H9 (cell line): ENCODE measurements around the gene C20orf144. TPM values are rescaled to one million over a fixed set of nuclear protein-coding genes. Genes with fewer than 3 reads are reported as not detected.

ENCODE experiments used
- DNase-seq: peaks from one replicate; pipeline ENCODE4 v3.0.0-alpha.2; 2017
- H2AFZ ChIP-seq: one replicate; pipeline ENCODE4 v1.6.1; 2013; ENCODE audit warnings: mild to moderate bottlenecking, low read length, control low read depth, moderate library complexity
- H2AK5ac ChIP-seq: 2 replicates; pipeline ENCODE4 v1.6.1; 2013; ENCODE audit warnings: low read length, control low read depth, mixed read lengths; ENCODE audit not compliant: insufficient read length
- H2BK120ac ChIP-seq: one replicate; pipeline ENCODE4 v1.6.1; 2013; ENCODE audit warnings: low read depth, mild to moderate bottlenecking, low read length, control low read depth, inconsistent platforms; ENCODE audit not compliant: poor library complexity, severe bottlenecking
- H2BK12ac ChIP-seq: 2 replicates; pipeline ENCODE4 v1.6.1; 2013; ENCODE audit warnings: low read length, control low read depth, mixed read lengths, low read depth; ENCODE audit not compliant: insufficient read length
- H2BK15ac ChIP-seq: 2 replicates; pipeline ENCODE4 v1.6.1; 2013; ENCODE audit warnings: low read depth, low read length, control low read depth
- H2BK20ac ChIP-seq: one replicate; pipeline ENCODE4 v1.6.1; 2013; ENCODE audit warnings: low read depth, mild to moderate bottlenecking, low read length, control low read depth, inconsistent platforms; ENCODE audit not compliant: poor library complexity, severe bottlenecking
- H2BK5ac ChIP-seq: 2 replicates; pipeline ENCODE4 v1.6.1; 2013; ENCODE audit warnings: low read length, control low read depth, mixed read lengths; ENCODE audit not compliant: insufficient read length
- H3K14ac ChIP-seq: 2 replicates; pipeline ENCODE4 v1.6.1; 2013; ENCODE audit warnings: low read length, control low read depth; ENCODE audit not compliant: insufficient read depth
- H3K18ac ChIP-seq: 2 replicates; pipeline ENCODE4 v1.6.1; 2013; ENCODE audit warnings: low read depth, mild to moderate bottlenecking, mixed read lengths, low read length, control low read depth; ENCODE audit not compliant: insufficient read length
- H3K23ac ChIP-seq: 2 replicates; pipeline ENCODE4 v1.6.1; 2013; ENCODE audit warnings: low read length, control low read depth, mixed read lengths, low read depth; ENCODE audit not compliant: insufficient read length
- H3K23me2 ChIP-seq: 2 replicates; pipeline ENCODE4 v1.6.1; 2013; ENCODE audit warnings: low read depth, mild to moderate bottlenecking, mixed read lengths, low read length, control low read depth; ENCODE audit not compliant: insufficient read length, poor library complexity, severe bottlenecking
- H3K27ac ChIP-seq: 2 replicates; pipeline ENCODE4 v1.5.1; 2013; ENCODE audit warnings: low read length, control low read depth, mixed read lengths, low read depth; ENCODE audit not compliant: insufficient read length
- H3K27me3 ChIP-seq: 2 replicates; pipeline ENCODE4 v1.6.1; 2013; ENCODE audit warnings: low read length, control low read depth, inconsistent platforms; ENCODE audit not compliant: insufficient read depth
- H3K4ac ChIP-seq: 2 replicates; pipeline ENCODE4 v1.6.1; 2013; ENCODE audit warnings: low read depth, mild to moderate bottlenecking, control low read depth, inconsistent platforms, low read length, moderate library complexity
- H3K4me1 ChIP-seq: 2 replicates; pipeline ENCODE4 v1.6.1; 2013; ENCODE audit warnings: low read length, control low read depth, inconsistent platforms; ENCODE audit not compliant: insufficient read depth
- H3K4me2 ChIP-seq: 2 replicates; pipeline ENCODE4 v1.6.1; 2013; ENCODE audit warnings: low read length, control low read depth, mixed read lengths; ENCODE audit not compliant: insufficient read length, insufficient read depth
- H3K56ac ChIP-seq: 2 replicates; pipeline ENCODE4 v1.6.1; 2013; ENCODE audit warnings: low read depth, mild to moderate bottlenecking, mixed read lengths, low read length, control low read depth; ENCODE audit not compliant: insufficient read length
- H3K79me1 ChIP-seq: 2 replicates; pipeline ENCODE4 v1.6.1; 2013; ENCODE audit warnings: low read depth, mild to moderate bottlenecking, moderate library complexity, low read length, control low read depth, inconsistent platforms; ENCODE audit not compliant: insufficient read depth, poor library complexity, severe bottlenecking
- H3K79me2 ChIP-seq: 2 replicates; pipeline ENCODE4 v1.6.1; 2013; ENCODE audit warnings: low read length, control low read depth, inconsistent platforms; ENCODE audit not compliant: insufficient read depth
- H3K9ac ChIP-seq: 2 replicates; pipeline ENCODE4 v1.6.1; 2013; ENCODE audit warnings: low read length, control low read depth, mixed read lengths; ENCODE audit not compliant: insufficient read length; ENCODE audit errors: extremely low read depth
- H3K9me3 ChIP-seq: one replicate; pipeline ENCODE4 v1.6.1; 2013; ENCODE audit warnings: low read depth, low read length, inconsistent platforms; ENCODE audit not compliant: control insufficient read depth
- H3T11ph ChIP-seq: one replicate; pipeline ENCODE4 v1.6.1; 2013; ENCODE audit warnings: mild to moderate bottlenecking, low read length, control low read depth, inconsistent platforms
- H4K20me1 ChIP-seq: one replicate; pipeline ENCODE4 v1.6.1; 2013; ENCODE audit not compliant: control insufficient read depth, insufficient read length, insufficient read depth
- H4K5ac ChIP-seq: 2 replicates; pipeline ENCODE4 v1.6.1; 2013; ENCODE audit warnings: low read depth, mild to moderate bottlenecking, mixed read lengths, low read length, control low read depth; ENCODE audit not compliant: insufficient read length
- H4K8ac ChIP-seq: replicated peaks from 2 replicates; pipeline ENCODE4 v1.6.1; 2013; ENCODE audit warnings: low read length, control low read depth, mixed read lengths, low read depth; ENCODE audit not compliant: insufficient read length
- H4K91ac ChIP-seq: 2 replicates; pipeline ENCODE4 v1.6.1; 2013; ENCODE audit warnings: low read depth, mild to moderate bottlenecking, moderate library complexity, mixed read lengths, low read length, control low read depth; ENCODE audit not compliant: insufficient read length
- H3K27ac Mint-ChIP-seq, 3 experiments: 2 replicates in 2 of 3; 3 replicates in 1 of 3; pipeline ENCODE4 v1.8.0; 2020 to 2021; ENCODE audit warnings: mixed read lengths in 3 of 3, mild to moderate bottlenecking in 1 of 3, moderate library complexity in 1 of 3
- H3K27me3 Mint-ChIP-seq: 2 replicates; pipeline ENCODE4 v1.8.0; 2021; ENCODE audit warnings: low read depth, mild to moderate bottlenecking, moderate library complexity, mixed read lengths
- H3K36me3 Mint-ChIP-seq, 3 experiments: 2 replicates in 2 of 3; 3 replicates in 1 of 3; pipeline ENCODE4 v1.8.0; 2020 to 2021; ENCODE audit warnings: low read depth in 3 of 3, mixed read lengths in 3 of 3; ENCODE audit not compliant: insufficient read depth in 1 of 3
- H3K4me1 Mint-ChIP-seq, 2 experiments: 2 replicates each; pipeline ENCODE4 v1.8.0; 2020; ENCODE audit warnings: mixed read lengths in 2 of 2
- H3K4me3 Mint-ChIP-seq, 2 experiments: 2 replicates in 1 of 2; 3 replicates in 1 of 2; pipeline ENCODE4 v1.8.0; 2020 to 2021; ENCODE audit warnings: mild to moderate bottlenecking in 2 of 2, mixed read lengths in 2 of 2, moderate library complexity in 1 of 2
- H3K9me3 Mint-ChIP-seq, 2 experiments: 2 replicates in 1 of 2; 3 replicates in 1 of 2; pipeline ENCODE4 v1.8.0; 2020; ENCODE audit warnings: mild to moderate bottlenecking in 2 of 2, mixed read lengths in 2 of 2, moderate library complexity in 1 of 2
- WGBS: extraction: QIAGEN DNeasy Blood & Tissue Kit; methylation state at CpG from one replicate; pipeline ENCODE4 v1.1.7; 2013; ENCODE audit warnings: missing lambda C conversion rate, low lambda C conversion rate, mixed read lengths; ENCODE audit not compliant: insufficient read length; ENCODE audit errors: extremely low coverage; 5-methylcytosine and 5-hydroxymethylcytosine counted together
- total RNA-seq: library from RNA; stranded (reverse); gene quantifications from 2 replicates; pipeline ENCODE4 v1.2.1, GENCODE V29; 2021
- TF ChIP-seq, protein P1 (sequence below): fragments of 200-600 bp; sonication (generic); conservative IDR thresholded peaks from 3 replicates; pipeline ENCODE4 v1.8.0; 2021; ENCODE audit warnings: antibody characterized with exemption, mild to moderate bottlenecking

C20orf144 gene
- total RNA-seq, 1 experiment from 2014 or later, result 0.26 TPM

DNA sequence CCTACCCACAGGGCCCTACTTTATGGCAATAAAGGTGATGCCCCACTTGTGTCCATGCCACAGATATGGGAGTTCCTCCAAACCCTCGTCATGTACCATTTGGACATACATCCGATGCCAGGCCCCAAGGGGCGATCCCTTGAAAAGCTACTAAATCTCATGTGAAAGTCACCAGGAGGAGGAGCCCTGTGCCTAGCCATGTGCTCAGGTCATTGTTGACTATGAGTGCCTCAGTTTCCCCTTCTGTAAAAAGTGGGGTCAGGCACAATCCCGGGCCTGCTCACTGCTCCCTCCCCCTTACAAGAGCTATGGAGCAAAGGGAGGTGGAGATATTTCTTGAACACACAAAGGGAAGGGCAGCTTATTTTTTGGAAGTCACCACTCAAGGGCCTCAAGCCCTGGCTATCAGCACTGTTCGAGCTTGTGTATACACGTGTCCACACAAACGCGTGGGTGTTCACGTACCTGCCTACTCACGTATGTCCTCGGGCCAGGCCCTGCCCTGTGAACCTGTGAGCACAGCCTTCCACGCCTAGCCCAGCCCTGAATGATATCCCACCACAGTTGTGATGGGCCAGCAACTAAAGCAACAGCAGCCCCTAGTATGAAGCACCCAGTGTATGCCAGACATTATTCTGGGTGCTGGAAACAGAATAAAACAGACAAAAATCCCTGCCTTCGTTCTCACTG is 6.5 kb downstream of the C20orf144 start:
- Histone ChIP-seq H3T11ph (no peak overlapping the region), H3K9me3 (no peaks in the 10 kb centered on the region), H2BK20ac (no peak overlapping the region), H2BK5ac (no peak overlapping the region), H4K8ac (no peak overlapping the region), H4K91ac (no peak overlapping the region), H2BK15ac (no peak overlapping the region), H3K4me2 (no peak overlapping the region), H3K56ac (no peak overlapping the region), H4K5ac (no peak overlapping the region), H3K4me1 (peaks cover 4% of the 10 kb centered on the region; the same call in 1 of the 2 replicates), H3K27ac (no peak overlapping the region), H2AK5ac (no peak overlapping the region), H3K4ac (no peak overlapping the region), H3K14ac (no peak overlapping the region), H3K18ac (no peak overlapping the region), H2BK120ac (no peak overlapping the region), H2AFZ (no peak overlapping the region), H2BK12ac (no peak overlapping the region), H3K27me3 (no peaks in the 10 kb centered on the region), H3K79me2 (no peaks in the 10 kb centered on the region), H3K9ac (no peak overlapping the region), H4K20me1 (no peaks in the 10 kb centered on the region), H3K79me1 (no peaks in the 10 kb centered on the region), H3K23me2 (peaks cover 17% of the 10 kb centered on the region), H3K23ac (no peak overlapping the region)
- Mint-ChIP-seq H3K27me3 (peaks cover 6% of the 10 kb centered on the region), H3K36me3 (peaks cover 26 to 53% (median 39%) of the 10 kb centered on the region in 3 experiments), H3K4me1 (peaks cover 39% of the 10 kb centered on the region in 2 experiments), H3K27ac (no peak overlapping the region), H3K4me3 (no peak overlapping the region; a peak in 1 of 5 replicates), H3K9me3 (no peaks in the 10 kb centered on the region; a peak in 1 of 5 replicates)
- TF ChIP-seq, protein P1, sequence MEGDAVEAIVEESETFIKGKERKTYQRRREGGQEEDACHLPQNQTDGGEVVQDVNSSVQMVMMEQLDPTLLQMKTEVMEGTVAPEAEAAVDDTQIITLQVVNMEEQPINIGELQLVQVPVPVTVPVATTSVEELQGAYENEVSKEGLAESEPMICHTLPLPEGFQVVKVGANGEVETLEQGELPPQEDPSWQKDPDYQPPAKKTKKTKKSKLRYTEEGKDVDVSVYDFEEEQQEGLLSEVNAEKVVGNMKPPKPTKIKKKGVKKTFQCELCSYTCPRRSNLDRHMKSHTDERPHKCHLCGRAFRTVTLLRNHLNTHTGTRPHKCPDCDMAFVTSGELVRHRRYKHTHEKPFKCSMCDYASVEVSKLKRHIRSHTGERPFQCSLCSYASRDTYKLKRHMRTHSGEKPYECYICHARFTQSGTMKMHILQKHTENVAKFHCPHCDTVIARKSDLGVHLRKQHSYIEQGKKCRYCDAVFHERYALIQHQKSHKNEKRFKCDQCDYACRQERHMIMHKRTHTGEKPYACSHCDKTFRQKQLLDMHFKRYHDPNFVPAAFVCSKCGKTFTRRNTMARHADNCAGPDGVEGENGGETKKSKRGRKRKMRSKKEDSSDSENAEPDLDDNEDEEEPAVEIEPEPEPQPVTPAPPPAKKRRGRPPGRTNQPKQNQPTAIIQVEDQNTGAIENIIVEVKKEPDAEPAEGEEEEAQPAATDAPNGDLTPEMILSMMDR, result no peak
- WGBS, result no CpG with 5 or more reads among the region's 13 CpGs
- no peak for DNase-seq
